VCaP (cell line): ENCODE results near the gene TMIE.

Source experiments
- H3K27ac ChIP-seq: fragments of 450-650 bp; 2 replicates; pipeline ENCODE4 v1.5.1; 2017
- TF ChIP-seq, protein P1 (sequence below): fragments of 450-650 bp; conservative IDR thresholded peaks from 2 replicates; pipeline ENCODE4 v1.5.1; 2017; ENCODE audit warnings: mild to moderate bottlenecking, moderate library complexity

TMIE gene

DNA sequence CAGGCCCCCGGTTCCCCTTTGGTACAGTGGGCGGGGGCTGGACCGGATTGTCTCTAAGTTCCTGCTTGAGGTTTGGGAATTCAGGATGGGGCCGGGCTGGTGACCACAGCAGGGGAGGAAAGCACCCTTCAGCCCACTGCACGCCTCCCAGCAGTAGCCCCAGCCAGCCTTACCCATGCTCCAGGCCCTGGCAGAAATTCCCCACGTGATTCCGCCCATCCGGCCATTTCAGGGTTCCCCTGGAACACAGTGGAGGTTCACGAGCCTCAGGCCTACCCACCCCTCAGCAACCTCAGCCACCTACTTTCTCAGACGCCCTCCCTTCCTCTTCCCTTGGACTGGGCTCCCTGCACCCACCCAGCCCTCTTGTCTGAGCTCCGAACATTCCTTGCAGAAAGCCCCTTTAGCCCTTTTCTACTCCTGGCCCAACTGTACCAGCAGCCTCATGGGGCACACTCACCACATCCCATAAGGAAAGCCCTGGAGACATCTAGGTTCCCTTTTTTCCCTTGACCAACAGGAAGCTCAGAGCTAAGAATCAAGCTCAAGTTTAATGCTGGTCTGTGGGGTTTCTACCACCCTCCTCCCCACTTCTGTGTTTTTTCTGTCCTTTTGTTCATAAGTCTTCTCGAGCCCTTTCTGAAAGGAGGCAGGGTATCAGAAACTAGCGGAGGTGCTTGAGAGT, 19.2 kb upstream of the TMIE start:
- H3K27ac ChIP-seq: no peak overlapping the region

DNA sequence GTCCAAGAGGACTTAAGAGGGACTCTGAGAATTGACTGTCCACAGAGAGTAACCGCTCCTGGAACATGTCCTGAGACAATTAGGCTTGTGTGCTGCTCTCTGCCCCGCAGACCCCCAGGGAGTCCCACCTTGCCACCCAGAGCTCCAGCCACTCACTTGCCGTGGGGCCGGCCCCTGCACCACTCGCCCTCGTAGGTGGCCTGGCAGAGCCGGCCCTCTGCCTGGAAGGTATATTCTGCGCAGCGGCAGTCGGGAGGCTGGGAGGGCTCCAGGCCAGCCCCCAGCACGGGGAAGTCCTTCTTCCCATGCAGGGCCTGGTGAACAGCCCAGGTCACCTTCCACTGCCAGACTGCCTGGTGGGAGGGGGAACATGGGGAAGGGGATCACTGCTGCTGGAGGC, 18.2 kb upstream of the TMIE start:
- H3K27ac ChIP-seq: no peak overlapping the region
- TF ChIP-seq, protein P1, sequence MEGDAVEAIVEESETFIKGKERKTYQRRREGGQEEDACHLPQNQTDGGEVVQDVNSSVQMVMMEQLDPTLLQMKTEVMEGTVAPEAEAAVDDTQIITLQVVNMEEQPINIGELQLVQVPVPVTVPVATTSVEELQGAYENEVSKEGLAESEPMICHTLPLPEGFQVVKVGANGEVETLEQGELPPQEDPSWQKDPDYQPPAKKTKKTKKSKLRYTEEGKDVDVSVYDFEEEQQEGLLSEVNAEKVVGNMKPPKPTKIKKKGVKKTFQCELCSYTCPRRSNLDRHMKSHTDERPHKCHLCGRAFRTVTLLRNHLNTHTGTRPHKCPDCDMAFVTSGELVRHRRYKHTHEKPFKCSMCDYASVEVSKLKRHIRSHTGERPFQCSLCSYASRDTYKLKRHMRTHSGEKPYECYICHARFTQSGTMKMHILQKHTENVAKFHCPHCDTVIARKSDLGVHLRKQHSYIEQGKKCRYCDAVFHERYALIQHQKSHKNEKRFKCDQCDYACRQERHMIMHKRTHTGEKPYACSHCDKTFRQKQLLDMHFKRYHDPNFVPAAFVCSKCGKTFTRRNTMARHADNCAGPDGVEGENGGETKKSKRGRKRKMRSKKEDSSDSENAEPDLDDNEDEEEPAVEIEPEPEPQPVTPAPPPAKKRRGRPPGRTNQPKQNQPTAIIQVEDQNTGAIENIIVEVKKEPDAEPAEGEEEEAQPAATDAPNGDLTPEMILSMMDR: no peak

More for the DNA sequence above, 19.2 kb upstream of the TMIE start:
- TF ChIP-seq, protein P1: no peak

DNA sequence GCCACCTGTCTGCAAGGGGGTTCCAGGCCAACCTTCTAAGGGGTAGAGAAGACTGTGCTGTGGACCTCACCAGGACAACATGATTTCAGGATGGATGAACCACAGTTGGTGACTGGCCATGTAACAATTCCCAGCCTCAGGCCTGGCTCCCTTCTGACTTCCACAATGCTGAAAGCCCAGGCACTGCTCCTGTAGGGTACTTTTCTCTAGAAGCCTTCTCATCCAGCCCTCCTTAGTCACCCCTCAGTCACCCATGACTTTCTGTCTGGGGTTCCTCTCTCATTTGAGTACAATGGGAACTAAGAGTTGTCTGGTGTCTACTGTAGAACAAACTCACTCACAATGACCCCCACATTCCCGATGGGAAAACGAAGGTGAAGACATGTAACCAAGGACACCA, 16.3 kb upstream of the TMIE start:
- H3K27ac ChIP-seq: no peak overlapping the region
- TF ChIP-seq, protein P1: no peak

DNA sequence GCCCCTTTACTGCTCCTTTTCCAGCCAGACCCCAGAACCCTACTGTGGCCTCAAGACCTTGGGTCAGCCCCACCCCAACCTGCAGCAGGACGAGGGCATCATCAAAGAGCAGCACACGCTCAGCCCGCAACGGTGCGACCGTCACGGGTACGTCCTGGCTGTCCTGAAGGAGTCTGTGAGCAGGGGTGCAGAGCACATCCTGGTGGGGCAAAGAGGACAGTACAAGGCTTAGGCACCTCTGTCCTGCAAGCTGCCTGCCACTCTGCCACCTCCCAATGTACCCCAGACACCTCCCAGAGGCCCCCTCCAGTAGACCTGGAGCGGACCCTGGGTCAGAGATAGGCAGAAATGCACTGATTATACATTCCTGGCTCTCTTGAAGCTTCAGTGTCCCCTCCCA, 15.7 kb upstream of the TMIE start:
- H3K27ac ChIP-seq: no peak overlapping the region
- TF ChIP-seq, protein P1: no peak

DNA sequence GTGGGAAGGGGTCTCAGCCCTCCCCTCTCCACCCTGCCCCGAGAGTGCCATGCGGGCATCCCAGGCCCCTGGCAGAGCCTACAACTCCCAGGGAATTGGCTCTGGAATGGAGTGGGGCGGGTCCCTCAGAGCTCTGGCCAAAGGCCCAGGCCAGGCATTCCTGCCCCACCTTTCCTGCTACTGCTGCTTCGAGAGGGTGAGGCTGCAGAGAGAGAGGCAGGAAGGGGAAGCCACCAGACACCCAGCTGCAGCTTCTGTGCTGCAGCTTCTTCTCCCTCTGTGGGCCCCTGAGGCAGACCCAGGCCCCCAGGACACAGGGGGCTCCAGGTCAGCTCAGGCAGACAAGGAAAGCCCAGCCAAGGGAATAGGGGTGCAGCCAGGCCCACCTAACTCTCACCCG, 10.4 kb upstream of the TMIE start:
- TF ChIP-seq, protein P1: no peak

DNA sequence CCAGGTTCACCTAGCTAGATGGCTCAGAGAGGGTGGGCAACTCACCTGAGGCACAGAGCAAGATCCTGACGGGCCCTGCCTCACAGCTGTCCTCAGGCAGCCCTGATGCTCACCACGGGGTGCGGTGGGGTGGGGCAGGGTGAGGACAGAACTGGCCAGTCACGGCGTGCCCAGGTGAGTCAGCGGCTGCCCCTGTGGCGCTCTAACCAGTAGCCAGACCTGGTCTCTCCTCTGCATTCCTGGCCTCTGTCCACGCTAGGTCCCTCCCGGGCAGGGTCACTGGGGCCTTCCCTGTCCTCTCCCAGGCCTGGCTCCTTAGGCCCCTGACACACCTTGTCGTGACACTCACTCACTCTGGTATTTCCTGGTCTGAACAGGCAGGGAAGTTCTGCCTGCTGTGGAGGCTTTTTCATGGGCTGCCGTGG, 8.6 kb upstream of the TMIE start:
- TF ChIP-seq, protein P1: no peak
- H3K27ac ChIP-seq: peak overlapping the region; percentile 59; the same call in 1 of the 2 replicates

More for the DNA sequence above, 10.4 kb upstream of the TMIE start:
- H3K27ac ChIP-seq: no peak overlapping the region

DNA sequence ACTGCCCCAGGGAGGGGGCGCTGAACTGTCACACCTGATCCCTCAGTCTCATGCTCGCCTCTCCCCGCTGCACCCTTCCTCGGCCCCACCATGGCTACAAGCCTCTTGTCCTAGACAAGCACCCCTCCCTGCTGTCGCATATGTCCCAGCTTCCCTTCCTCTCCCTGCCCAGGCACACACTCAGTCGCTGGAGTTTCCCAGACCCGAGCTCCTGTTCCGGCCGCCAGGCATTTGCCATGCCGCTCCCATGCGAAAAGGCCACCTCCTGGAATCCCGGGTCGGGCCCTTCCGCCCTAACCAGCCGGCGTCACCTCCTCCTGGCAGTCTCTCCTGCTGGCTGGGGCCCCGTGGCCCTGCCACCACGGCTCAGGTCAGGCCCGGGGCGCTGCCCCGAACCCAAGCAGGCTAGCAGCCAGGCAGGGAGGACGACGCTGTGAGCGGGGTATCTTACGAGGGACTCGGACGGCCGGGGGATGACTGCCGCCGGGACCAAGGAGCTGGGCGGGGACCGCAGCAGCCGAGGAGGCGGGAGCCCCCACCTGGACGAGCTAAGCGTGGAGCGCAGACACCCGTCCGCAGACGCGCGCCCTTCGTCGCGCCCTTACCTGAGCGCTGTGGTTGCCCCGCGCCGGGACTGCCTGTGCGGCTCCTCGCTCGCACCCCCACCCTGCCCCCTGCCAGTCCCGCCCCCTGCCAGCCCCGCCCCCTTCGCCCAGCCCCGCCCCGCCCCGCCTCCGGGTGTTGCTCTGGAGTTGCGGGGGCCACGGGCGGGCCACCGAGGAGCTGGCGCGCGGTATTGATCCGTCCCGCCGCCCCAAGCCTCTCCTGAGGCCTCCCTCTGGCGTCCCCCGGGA, 7.9 kb upstream of the TMIE start, which contains the start of gene ALS2CL:
TSS of gene ALS2CL (minus strand) at position 642 of the 854 bp plus-strand sequence. CDS start 4,239 bp downstream, outside the sequence.
- TF ChIP-seq, protein P1: 0 out of 2 replicates have a peak, but pooled peaks have one; percentile 16
- peak within 1 kb of the TSS; percentile 59; the same call in 1 of the 2 replicates for H3K27ac ChIP-seq
